Mesothelial cell of epicardium (in vitro differentiated cells): ENCODE measurements around the gene SLC2A14. TPM values are rescaled to one million over a fixed set of nuclear protein-coding genes. Genes with fewer than 3 reads are reported as not detected.

ENCODE experiments used
- DNase-seq, 2 experiments: peaks; one replicate each; pipeline ENCODE4 v3.0.0; 2021; ENCODE audit warnings: low spot score in 2 of 2; ENCODE audit not compliant: unreplicated experiment in 2 of 2
- H3K27ac Mint-ChIP-seq: 2 replicates; pipeline ENCODE4 v1.8.0; 2021; ENCODE audit warnings: mixed read lengths
- H3K27me3 Mint-ChIP-seq: 2 replicates; pipeline ENCODE4 v1.8.0; 2021; ENCODE audit warnings: low read depth, mixed read lengths
- H3K36me3 Mint-ChIP-seq: 2 replicates; pipeline ENCODE4 v1.8.0; 2021; ENCODE audit warnings: mixed read lengths
- H3K4me1 Mint-ChIP-seq: 2 replicates; pipeline ENCODE4 v1.8.0; 2021; ENCODE audit warnings: mixed read lengths
- H3K4me3 Mint-ChIP-seq: 2 replicates; pipeline ENCODE4 v1.8.0; 2021; ENCODE audit warnings: mild to moderate bottlenecking, moderate library complexity, mixed read lengths
- H3K9me3 Mint-ChIP-seq: 2 replicates; pipeline ENCODE4 v1.8.0; 2021; ENCODE audit warnings: mixed read lengths
- CTCF ChIP-seq: fragments of 200-600 bp; sonication (generic); IDR thresholded peaks from one replicate; pipeline ENCODE4 v1.5.0; 2021; ENCODE audit warnings: antibody characterized with exemption; ENCODE audit not compliant: unreplicated experiment
- total RNA-seq: library from RNA; stranded (reverse); gene quantifications from 3 replicates; pipeline ENCODE4 v1.2.1, GENCODE V29; 2021

Gene SLC2A14
- total RNA-seq, 1 donor from 2014 or later, result 4.9 TPM

- Mint-ChIP-seq H3K27me3 (no peaks in the 10 kb centered on the region), H3K36me3 (no peaks in the 10 kb centered on the region), H3K27ac (no peak overlapping the region), H3K4me3 (no peak overlapping the region), H3K4me1 (no peaks in the 10 kb centered on the region), H3K9me3 (no peaks in the 10 kb centered on the region)
- DNase-seq, result no peak
- no peak for TF ChIP-seq CTCF
These were observed 102.7 kb downstream of the SLC2A14 start for GRCh38 chr12:7769999-7770398.

Other genes with a start within 250 kb of the SLC2A14 start
- gene APOBEC1, start 207.0 kb downstream of the SLC2A14 start, total RNA-seq, result not detected in 3 replicates
- gene GDF3, start 177.1 kb downstream of the SLC2A14 start, total RNA-seq, result not detected in 3 replicates
- 0.71 to 0.81 TPM in 2 of 3 replicates, not detected in the other for gene DPPA3, start 161.5 kb downstream of the SLC2A14 start, total RNA-seq
- not detected in 3 replicates for gene CLEC4C, start 125.5 kb downstream of the SLC2A14 start, total RNA-seq
- not detected in 3 replicates for gene NANOGNB, start 107.7 kb downstream of the SLC2A14 start, total RNA-seq
- gene NANOG, start 83.5 kb downstream of the SLC2A14 start, total RNA-seq, result 0.32 to 0.58 TPM (median 0.42 TPM) in 3 replicates
- gene SLC2A3, start 63.3 kb upstream of the SLC2A14 start, total RNA-seq, result 170 to 186 TPM (median 186 TPM) in 3 replicates
- 16.1 to 16.7 TPM (median 16.7 TPM) in 3 replicates for gene FOXJ2, start 159.8 kb upstream of the SLC2A14 start, total RNA-seq
- not detected in 3 replicates for gene C3AR1, start 193.4 kb upstream of the SLC2A14 start, total RNA-seq
- 26.1 to 31.0 TPM (median 28.7 TPM) in 3 replicates for gene NECAP1, start 209.4 kb upstream of the SLC2A14 start, total RNA-seq